Ovary (tissue), 3 donors: ENCODE measurements around the gene CCNG2.

Experiments
- EP300 ChIP-seq: sonication (generic); formaldehyde crosslinking; IDR thresholded peaks from one replicate; pipeline ENCODE4 v1.6.1; 2017; ENCODE audit warnings: antibody characterized with exemption
- POLR2A ChIP-seq: fragments of 450-650 bp; IDR thresholded peaks from one replicate; pipeline ENCODE4 v1.6.1; 2017; ENCODE audit warnings: antibody characterized with exemption, mild to moderate bottlenecking, moderate library complexity
- TF ChIP-seq, protein P1 (sequence below), 3 donors: fragments of 450-650 bp in 2 of 3; fragments of 200-600 bp in 1 of 3; IDR thresholded peaks; one replicate each; pipeline versions ENCODE4 v1.5.1 to v1.8.0; 2016 to 2022; ENCODE audit warnings: antibody characterized with exemption in 3 of 3, mild to moderate bottlenecking in 1 of 3
- donor health status: DM: no; HTN: no; CAD: no.

DNA sequence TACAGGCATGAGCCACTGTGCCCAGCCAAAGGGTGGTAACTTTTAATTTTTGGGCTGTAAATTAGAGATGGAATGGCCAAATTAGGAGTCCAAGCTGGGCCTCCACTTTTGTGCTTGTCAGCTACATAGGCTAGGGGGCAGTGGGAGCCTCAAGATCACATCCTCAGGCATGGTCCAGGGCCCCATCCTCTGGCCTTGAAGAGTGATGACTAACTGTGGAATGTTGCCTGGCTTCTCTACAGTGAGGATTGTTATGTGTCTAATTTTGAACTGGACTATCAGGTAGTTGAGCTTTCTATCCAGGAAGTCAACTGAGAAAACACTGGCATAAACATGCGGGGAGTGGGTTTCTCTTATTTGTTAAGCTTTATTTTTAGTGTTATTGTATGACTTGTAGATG lies 33.0 kb downstream of the CCNG2 start:
- TF ChIP-seq, protein P1, sequence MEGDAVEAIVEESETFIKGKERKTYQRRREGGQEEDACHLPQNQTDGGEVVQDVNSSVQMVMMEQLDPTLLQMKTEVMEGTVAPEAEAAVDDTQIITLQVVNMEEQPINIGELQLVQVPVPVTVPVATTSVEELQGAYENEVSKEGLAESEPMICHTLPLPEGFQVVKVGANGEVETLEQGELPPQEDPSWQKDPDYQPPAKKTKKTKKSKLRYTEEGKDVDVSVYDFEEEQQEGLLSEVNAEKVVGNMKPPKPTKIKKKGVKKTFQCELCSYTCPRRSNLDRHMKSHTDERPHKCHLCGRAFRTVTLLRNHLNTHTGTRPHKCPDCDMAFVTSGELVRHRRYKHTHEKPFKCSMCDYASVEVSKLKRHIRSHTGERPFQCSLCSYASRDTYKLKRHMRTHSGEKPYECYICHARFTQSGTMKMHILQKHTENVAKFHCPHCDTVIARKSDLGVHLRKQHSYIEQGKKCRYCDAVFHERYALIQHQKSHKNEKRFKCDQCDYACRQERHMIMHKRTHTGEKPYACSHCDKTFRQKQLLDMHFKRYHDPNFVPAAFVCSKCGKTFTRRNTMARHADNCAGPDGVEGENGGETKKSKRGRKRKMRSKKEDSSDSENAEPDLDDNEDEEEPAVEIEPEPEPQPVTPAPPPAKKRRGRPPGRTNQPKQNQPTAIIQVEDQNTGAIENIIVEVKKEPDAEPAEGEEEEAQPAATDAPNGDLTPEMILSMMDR (IDR thresholded peaks at IDR 0.05) = no peak
- TF ChIP-seq POLR2A = no peak
- TF ChIP-seq EP300 = no peak
